DMS 273 (cell line): ENCODE data around the gene PRDM16.

Experiments
- DNase-seq: peaks from one replicate; lab custom pipeline; 2025; ENCODE audit not compliant: unreplicated experiment; lab: John Stamatoyannopoulos, UW

PRDM16 gene

GRCh38 chr1:3196577-3197245 is 127.7 kb downstream of the PRDM16 start:
- no peak for DNase-seq

- no peak for DNase-seq
Measured at GRCh38 chr1:3197781-3198316, 128.8 kb downstream of the PRDM16 start.

GRCh38 chr1:3198371-3199271 is 129.6 kb downstream of the PRDM16 start:
- no peak for DNase-seq

GRCh38 chr1:3204725-3205124 is 135.7 kb downstream of the PRDM16 start:
- no peak for DNase-seq

GRCh38 chr1:3205815-3206214 is 136.8 kb downstream of the PRDM16 start:
- no peak for DNase-seq

- DNase-seq, result no peak
Measured at GRCh38 chr1:3206696-3207095, 137.7 kb downstream of the PRDM16 start.

GRCh38 chr1:3207217-3207848 is 138.3 kb downstream of the PRDM16 start:
- no peak for DNase-seq

- no peak for DNase-seq
Measured at GRCh38 chr1:3208819-3209200, 139.8 kb downstream of the PRDM16 start.

- no peak for DNase-seq
Measured at GRCh38 chr1:3209201-3209600, 140.2 kb downstream of the PRDM16 start.

- DNase-seq, result no peak
Measured at GRCh38 chr1:3211582-3212375, 142.8 kb downstream of the PRDM16 start.

GRCh38 chr1:3212453-3213355 is 143.7 kb downstream of the PRDM16 start:
- no peak for DNase-seq

GRCh38 chr1:3213730-3214129 is 144.7 kb downstream of the PRDM16 start:
- DNase-seq, result no peak

GRCh38 chr1:3215198-3216014 is 146.4 kb downstream of the PRDM16 start:
- DNase-seq, result no peak

- DNase-seq, result no peak
Measured at GRCh38 chr1:3216015-3216391, 147.0 kb downstream of the PRDM16 start.

- DNase-seq, result no peak
Measured at GRCh38 chr1:3217181-3217641, 148.2 kb downstream of the PRDM16 start.

GRCh38 chr1:3217979-3218679 is 149.1 kb downstream of the PRDM16 start:
- DNase-seq, result no peak

- DNase-seq, result no peak
Measured at GRCh38 chr1:3219005-3219790, 150.2 kb downstream of the PRDM16 start.
